ENCODE results near the gene SLC6A19. TPM values are rescaled to one million over a fixed set of nuclear protein-coding genes. Genes with fewer than 3 reads are reported as not detected.

The SLC6A19 gene
- total and polyA plus RNA-seq, 4 donors = 0.17 to 4.9 (median 0.91) TPM

- no peaks in the 10 kb centered on the region for H3K36me3 ChIP-seq (ENCODE audit: control insufficient read depth in 4 of 4, insufficient read depth in 3 of 4, low read depth in 1 of 4, low read length in 3 of 4)
- 86% methylated on average over 8 of the region's 8 CpGs for WGBS
- H3K9me3 ChIP-seq (ENCODE audit: control insufficient read depth in 4 of 4, low read length in 3 of 4) = no peaks in the 10 kb centered on the region
- no peak for DNase-seq (ENCODE audit: low spot score)
- no peaks in the 10 kb centered on the region for H3K27me3 ChIP-seq (ENCODE audit: control insufficient read depth in 4 of 4, insufficient read depth in 4 of 4, low read length in 3 of 4)
- TF ChIP-seq RAD21 (IDR thresholded peaks at IDR 0.05) (no peak), TAF1 (conservative IDR thresholded peaks at IDR 0.05) (no peak), CTCF (IDR thresholded peaks at IDR 0.05; ENCODE audit: low read depth, low read length, missing input control) (no peak)
- H3K9ac ChIP-seq (ENCODE audit: low read depth in 1 of 2, low read length in 2 of 2) = no peak overlapping the region
- no peak overlapping the region for H3K4me3 ChIP-seq (ENCODE audit: low read depth in 1 of 3, low read length in 3 of 3)
- H3K4me1 ChIP-seq (ENCODE audit: control insufficient read depth in 4 of 4, insufficient read depth in 4 of 4, low read length in 3 of 4) = no peaks in the 10 kb centered on the region
- H3K27ac ChIP-seq (ENCODE audit: low read depth in 1 of 2, low read length in 2 of 2) = no peak overlapping the region
These were observed 26.4 kb upstream of the SLC6A19 start for GRCh38 chr5:1175015-1175414.

- 94% methylated on average over 26 of the region's 26 CpGs for WGBS
- DNase-seq (ENCODE audit: low spot score) = no peak
- no peaks in the 10 kb centered on the region for H3K9me3 ChIP-seq (ENCODE audit: control insufficient read depth in 4 of 4, low read length in 3 of 4)
- TF ChIP-seq HNF4A (conservative IDR thresholded peaks at IDR 0.05) (no peak), HNF4G (IDR thresholded peaks at IDR 0.05) (no peak), CTCF (IDR thresholded peaks at IDR 0.05; ENCODE audit: low read depth, low read length, missing input control) (no peak), ATF3 (IDR thresholded peaks at IDR 0.05) (no peak), SP1 (IDR thresholded peaks at IDR 0.05) (no peak), TAF1 (conservative IDR thresholded peaks at IDR 0.05) (no peak), FOXA2 (IDR thresholded peaks at IDR 0.05) (no peak), JUND (IDR thresholded peaks at IDR 0.05) (no peak), RAD21 (IDR thresholded peaks at IDR 0.05) (no peak), RXRA (IDR thresholded peaks at IDR 0.05) (no peak), MAX (IDR thresholded peaks at IDR 0.05) (no peak), REST (IDR thresholded peaks at IDR 0.05) (no peak), YY1 (IDR thresholded peaks at IDR 0.05) (no peak)
- H3K27me3 ChIP-seq (ENCODE audit: control insufficient read depth in 4 of 4, insufficient read depth in 4 of 4, low read length in 3 of 4) = no peaks in the 10 kb centered on the region
- no peak overlapping the region for H3K4me3 ChIP-seq (ENCODE audit: low read depth in 1 of 3, low read length in 3 of 3)
- peaks cover 0 to 3% (median under 1%) of the 10 kb centered on the region in 4 donors for H3K4me1 ChIP-seq (ENCODE audit: control insufficient read depth in 4 of 4, insufficient read depth in 4 of 4, low read length in 3 of 4)
- H3K9ac ChIP-seq (ENCODE audit: low read depth in 1 of 2, low read length in 2 of 2) = no peak overlapping the region
- H3K27ac ChIP-seq (ENCODE audit: low read depth in 1 of 2, low read length in 2 of 2) = no peak overlapping the region
- H3K36me3 ChIP-seq (ENCODE audit: control insufficient read depth in 4 of 4, insufficient read depth in 3 of 4, low read depth in 1 of 4, low read length in 3 of 4) = no peaks in the 10 kb centered on the region
These were observed 25.5 kb upstream of the SLC6A19 start for GRCh38 chr5:1175801-1176472.
